Mesenteric fat pad (tissue), 1 donor: ENCODE measurements around the gene SERGEF. TPM values are rescaled to one million over a fixed set of nuclear protein-coding genes. Genes with fewer than 3 reads are reported as not detected.

ENCODE experiments used
- DNase-seq: peaks from one replicate; pipeline ENCODE4 v3.0.0-alpha.2; 2020; ENCODE audit warnings: low spot score
- total RNA-seq: library from RNA; stranded (reverse); fragmentation: NEBNext Ultra II Directional; extraction: Animal tissue kit (Norgen Biotek cat#: 25700); gene quantifications from one replicate; pipeline ENCODE4 v1.2.1, GENCODE V29; 2021
- donor health status: DM: yes; HTN: yes; CAD: no.

Gene SERGEF
- total RNA-seq, 1 donor from 2014 or later, result 23.6 TPM

DNA sequence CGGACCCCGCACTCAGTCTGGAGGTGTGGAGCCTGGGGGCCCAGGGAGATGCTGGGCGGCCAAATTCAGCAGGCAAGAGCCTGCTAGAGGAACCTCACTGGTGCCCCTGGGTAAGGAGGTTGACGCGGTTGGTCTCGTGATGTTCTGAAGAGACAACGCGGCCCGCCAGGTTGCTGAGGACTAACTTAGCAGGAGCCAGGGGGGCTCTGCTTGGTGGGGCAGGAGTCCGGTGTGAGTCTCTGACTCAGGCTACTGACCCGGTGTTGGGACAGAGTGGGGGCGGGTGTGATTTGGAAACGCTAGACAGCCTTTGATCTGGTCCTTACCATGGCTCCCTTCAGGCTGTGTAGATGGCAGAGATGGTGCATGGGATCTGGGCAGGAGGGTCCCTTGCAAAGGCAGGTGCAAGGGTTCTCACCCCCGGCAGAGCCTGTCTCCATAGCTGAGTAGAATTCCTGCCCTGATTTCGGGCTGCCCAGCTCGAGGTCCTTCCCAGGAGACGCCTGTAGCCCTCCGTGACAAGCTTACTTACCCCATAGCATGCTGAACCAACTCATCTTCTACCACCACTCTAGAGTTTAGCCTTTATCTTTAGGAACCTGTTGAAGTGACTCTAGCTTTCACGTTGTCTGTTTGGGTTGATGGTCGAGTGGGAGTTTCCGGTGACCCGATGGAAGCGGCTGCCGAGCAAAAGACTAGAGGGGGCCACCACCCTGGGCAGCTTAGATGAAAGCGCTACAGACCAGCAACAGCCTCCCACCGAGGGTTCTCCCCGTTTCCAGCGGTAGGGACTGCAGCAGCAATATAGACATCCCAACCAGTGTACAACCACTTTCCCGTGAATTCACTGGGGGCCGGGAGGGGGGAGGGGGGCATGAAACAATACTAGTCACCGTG, 239.9 kb downstream of the SERGEF start:
- DNase-seq, result no peak

DNA sequence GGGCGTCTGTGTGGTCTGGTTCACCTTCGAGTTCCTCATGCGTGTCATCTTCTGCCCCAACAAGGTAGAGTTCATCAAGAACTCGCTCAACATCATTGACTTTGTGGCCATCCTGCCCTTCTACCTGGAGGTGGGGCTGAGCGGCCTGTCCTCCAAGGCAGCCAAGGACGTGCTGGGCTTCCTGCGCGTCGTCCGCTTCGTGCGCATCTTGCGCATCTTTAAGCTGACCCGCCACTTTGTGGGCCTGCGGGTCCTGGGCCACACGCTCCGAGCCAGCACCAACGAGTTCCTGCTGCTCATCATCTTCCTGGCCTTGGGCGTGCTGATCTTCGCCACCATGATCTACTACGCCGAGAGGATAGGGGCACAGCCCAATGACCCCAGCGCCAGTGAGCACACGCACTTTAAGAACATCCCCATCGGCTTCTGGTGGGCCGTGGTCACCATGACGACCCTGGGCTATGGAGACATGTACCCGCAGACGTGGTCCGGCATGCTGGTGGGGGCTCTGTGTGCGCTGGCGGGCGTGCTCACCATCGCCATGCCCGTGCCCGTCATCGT, 240.9 kb downstream of the SERGEF start:
- DNase-seq, result no peak

DNA sequence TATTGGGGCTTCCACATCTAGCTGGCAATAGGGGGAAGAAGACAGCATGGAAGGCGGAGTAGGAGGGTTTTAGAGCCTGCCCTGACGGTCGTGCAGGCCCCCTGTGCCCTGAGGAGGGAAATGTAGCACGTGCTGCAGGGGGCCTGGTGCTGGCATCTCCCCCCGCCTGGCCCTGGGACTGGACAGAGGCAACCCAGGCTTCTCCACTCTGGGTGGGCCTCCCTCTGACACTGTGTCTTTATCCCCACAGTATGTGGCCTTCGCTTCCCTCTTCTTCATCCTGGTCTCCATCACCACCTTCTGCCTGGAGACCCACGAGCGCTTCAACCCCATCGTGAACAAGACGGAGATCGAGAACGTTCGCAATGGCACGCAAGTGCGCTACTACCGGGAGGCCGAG, 241.4 kb downstream of the SERGEF start:
- no peak for DNase-seq

DNA sequence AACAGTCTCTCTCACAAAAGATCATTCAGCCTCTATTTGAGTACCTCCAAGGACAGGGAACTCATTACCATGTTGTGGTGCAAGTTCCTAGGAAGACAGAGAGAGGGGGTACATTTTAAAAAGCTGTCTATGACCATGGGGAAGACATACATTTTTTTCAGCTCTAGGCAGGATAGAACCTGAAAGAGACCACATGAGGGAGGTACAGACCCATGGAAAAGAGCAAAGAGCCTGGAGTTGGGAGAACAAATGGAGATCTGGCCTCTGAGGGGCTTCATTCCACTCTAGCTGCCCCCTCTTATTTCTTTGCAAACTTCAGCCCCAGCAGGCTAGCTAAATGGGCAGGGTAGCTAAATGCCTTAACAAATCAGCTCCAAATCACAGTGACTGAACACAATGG, 241.9 kb downstream of the SERGEF start:
- DNase-seq, result no peak

DNA sequence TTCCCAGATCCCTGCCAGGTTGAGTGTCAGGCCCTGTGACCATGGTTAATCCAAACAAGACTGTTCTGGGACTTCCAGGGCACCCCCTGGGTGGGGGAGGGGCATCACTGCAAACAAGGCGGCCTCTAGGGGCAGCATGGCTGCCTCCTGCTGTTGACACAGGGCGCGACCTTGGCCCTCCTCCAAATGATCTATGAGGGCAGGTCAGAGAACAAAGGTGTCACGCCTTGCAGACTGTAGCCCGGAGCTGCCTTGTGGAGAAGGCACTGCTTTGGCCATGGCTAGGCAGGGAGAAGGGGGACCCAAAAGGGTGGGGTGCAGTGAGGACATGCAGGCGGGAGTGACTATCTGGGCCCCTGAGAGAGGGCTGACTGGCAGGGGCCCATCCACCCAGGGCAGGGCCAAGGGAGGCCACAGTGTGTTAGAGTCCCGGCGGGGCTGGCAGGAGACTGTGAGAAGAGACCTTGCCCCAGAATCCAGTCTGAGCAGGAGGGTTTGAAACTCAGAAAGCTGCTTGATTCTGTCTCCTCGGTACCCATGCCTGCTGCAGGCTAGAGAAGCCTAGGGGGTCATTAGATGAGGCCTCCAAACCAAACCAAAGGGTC, 242.7 kb downstream of the SERGEF start:
- no peak for DNase-seq

DNA sequence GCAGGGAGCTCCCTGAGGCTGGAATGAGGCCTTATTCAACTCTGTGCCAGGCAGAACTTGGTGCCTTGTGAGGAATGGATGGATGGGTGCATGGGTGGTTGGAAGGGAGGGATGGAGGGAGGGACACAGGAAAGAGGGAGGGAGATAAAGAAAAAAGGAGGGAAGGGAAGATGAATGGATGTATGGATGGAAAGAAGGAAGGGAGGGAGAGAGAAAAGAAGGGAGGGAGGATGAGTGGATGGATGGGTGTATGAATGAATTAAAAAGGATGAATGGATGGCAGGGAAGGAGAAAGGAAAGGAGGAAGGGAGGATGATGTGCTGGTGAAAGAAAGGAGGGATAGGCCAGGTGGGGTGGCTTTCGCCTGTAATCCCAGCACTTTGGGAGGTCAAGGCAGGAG, 243.6 kb downstream of the SERGEF start:
- no peak for DNase-seq

DNA sequence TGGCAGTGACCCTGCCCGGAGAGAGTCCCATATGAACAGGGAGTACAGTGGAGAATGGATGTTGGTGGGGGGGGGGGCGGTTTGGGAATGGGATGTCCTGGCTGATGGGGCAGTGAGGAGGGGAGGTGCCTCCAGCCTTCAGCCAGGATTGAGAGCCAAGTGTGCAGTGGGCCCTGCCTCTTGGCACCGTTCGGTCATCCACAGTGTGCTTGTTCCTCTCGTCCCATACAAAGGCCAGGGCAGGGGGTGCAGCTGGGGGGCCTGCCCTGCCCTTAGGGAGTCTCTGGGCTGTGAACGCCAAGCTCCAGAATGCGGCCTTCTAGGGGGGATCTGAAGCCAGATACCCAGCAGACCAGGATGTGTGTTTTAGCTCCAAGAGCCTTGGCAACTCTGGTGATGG, 244.3 kb downstream of the SERGEF start:
- no peak for DNase-seq

DNA sequence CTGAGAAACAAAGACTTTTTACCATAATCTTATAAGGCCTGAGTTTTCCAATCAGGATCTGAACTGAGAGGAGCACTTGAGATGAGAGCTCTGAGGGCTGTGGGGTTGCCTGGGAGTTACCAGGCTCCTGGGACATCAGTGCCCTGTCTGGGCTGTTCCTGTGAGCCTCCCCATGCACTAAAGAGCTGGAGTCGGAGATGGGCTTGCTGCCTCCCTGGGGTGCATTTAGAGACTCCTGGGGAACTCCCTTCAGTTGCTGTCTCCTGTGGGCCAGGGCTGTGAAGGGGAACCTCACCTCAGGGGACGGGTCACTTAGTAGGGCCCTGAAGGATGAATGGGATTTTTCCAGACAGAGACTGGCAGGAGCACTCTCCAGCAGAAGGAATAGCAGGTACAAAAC, 244.9 kb downstream of the SERGEF start:
- DNase-seq, result no peak

DNA sequence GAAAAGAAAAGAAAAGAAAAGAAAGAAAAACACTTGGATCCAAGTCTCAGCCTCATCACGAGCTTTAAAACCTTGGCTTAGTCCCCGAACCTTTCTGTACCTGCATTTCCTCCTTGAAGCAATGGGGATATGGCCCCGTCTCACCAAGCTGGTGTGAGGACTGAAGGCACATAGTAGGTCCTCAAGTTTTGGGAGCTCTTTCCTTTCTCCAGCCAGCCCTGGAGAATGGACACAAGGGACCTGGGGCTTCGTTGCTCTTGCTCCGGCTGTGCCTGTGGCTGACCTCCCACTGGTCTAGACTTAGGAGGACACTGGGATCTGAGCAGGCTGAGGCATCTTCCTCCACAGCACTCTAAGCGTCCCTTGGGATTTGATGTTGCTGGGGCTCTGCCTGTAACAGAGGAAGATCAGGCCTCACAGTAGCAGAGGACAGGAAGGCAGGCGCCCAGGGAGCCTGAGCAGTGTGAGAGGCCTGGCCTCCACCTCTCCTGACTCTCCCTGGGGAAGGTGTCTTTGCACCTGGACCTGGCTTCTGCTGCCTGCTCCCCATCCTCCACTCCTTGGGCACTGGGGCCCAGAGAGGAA, 245.5 kb downstream of the SERGEF start:
- DNase-seq, result no peak

DNA sequence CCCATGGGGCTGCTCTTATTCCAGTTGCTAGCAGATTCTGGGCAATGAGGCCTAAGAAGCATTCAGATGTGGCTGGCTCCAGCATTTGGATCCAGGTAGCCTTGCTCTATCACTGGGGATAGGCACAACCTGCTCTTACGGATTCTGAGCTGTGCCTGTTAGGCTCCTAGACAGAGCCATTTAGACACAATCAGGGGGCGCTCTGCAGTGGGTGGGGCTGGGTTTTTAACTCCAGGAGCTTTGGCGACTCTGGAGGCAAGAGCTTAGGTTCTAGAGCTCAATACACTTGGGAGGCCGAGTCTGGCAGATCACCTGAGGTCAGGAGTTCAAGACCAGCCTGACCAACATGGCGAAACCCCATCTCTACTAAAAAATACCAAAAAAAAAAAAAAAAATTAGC, 246.3 kb downstream of the SERGEF start:
- DNase-seq, result no peak

DNA sequence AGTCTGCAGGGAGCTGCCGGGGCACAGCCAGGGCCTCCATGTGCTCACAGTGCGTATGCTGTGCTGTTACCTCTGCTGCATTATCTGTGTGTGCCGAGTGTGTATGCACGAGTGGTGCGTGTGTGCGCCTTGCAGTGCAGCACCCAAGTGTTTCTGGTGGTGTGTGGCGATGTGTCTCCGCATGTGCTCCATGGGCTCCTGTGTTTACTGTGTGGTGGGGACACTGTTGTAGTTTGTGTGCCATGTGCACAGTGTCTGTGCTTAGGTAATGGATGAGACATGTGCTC, 246.8 kb downstream of the SERGEF start:
- no peak for DNase-seq

DNA sequence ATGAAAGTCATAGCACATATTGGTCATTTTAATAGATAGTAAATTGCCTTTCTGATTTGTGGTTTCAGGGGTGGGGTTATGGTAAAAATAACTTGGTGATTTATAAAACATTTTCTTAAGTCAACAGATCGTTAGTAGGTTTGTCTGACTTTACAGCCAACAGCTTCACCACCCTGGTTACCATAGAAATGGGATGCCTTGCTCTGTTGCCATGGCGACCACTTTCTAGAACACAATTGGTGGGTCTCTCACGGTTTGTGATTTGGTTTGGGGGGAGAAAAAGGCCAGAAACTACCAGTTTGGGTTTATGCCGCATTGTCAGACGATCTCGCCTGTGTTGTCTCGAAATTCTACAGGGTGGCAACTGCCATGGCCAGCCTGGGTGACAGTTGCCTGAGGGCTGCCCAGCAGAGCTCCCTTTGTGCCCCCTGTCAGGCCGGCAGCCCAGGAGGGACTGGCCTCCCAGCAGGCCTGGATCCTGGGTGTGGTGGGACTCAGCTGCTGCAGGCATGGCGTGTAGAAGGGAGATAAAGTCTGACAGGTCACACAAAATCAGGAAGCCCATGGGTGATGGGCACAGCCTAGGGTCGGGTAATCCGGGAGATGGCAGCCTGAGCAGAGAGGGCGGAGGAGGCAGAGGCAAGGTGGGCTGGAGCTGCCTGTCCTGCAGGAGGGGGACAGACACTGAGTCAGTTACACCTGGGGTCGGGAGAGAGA, 247.3 kb downstream of the SERGEF start:
- no peak for DNase-seq

DNA sequence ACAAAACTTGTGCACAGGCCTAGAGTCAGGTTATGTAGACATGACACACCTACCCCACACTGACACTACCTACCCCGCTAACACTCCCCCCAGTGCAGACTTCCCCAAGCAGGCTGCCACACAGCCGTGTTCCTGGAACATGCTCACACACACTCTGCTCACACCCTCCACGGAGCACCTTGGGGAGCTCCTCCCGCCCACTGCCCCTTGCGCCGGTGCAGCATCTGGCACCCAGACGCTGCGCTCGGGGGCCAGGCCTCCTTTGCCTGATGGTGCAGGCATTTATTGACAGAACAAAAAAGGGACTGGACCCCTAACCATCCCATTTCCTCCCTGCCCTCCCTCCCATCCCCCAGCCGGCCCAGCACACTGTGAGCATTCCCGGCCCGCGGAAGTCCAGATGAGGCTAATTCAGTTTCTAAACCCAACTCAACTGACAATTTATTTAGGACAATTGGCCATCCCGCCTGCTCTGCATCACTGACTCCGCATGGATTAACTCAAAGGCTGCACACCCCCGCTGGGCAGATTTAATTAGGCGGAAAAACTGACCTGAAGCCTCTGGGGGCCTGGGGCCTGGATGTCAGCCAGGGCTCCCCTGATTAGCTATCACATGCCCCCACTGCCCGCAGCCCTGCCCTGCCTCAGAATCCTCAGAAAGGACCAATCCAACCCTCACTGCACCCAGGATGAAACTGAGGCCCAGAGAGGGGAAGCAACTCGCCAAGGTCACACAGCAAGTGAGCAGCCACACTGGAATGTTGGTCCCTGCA, 248.2 kb downstream of the SERGEF start:
- no peak for DNase-seq

DNA sequence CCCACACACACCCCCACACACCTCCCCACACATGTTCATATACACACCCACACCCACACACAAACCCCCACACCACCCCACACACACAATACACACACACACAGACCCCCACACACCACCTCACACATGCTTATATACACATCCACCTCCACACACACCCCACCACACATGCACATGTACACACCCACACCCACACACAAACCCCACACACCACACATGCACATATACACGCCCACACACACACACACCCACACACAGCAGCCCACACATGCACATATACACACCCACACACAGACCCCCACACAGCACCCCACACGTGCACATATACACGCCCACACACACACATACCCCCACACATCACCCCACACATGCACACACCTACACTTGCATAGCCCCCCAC, 249.1 kb downstream of the SERGEF start:
- DNase-seq, result no peak

DNA sequence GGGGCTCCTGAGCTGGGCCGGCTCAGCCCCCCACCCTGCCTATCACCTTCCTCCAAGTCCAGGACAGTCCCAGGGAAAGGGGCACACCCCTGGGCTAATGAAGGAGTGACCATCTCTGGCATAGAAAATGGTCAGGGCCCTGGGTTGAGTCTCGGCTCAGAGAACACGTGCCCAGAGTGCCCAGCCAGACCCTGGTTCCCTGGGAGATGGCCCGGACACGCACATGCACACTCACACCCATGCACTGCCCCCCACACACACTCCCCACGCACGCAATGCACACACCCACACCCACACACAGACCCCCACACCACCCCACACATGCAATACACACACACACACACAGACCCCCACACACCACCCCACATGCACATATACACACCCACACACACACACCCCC, 249.6 kb downstream of the SERGEF start:
- DNase-seq, result no peak

DNA sequence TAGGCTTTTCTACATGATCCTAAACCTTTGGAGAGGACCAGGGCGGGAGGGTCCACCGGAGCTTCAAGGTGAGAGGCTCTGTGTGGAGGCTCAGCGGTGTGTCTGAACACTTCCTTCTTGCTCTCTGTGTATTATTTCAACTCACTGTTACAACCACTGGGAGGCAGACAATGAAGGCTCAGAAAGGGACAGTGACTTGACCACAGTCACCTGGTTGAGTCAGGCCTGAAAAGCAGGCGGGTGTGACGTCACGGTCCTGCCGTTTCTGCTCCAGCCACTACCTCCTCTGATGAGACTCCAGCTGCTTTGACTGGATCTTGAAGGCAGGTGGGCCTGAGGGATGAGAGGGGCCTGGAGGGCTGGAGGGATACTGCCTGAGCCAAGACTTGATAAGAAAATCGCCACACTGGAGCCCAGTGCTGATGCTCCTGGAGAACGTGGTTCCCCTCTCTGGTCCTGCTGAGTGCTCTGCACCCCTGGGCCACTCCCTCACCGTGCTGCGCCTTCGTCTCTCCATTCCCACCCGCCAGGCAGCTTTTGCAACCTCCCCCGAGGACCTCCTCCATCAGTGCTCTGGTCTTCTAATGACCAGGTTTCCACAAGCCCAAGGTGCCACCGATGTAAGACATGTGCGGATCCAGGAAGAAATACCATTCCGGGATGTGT, 250.4 kb downstream of the SERGEF start:
- DNase-seq, result no peak

DNA sequence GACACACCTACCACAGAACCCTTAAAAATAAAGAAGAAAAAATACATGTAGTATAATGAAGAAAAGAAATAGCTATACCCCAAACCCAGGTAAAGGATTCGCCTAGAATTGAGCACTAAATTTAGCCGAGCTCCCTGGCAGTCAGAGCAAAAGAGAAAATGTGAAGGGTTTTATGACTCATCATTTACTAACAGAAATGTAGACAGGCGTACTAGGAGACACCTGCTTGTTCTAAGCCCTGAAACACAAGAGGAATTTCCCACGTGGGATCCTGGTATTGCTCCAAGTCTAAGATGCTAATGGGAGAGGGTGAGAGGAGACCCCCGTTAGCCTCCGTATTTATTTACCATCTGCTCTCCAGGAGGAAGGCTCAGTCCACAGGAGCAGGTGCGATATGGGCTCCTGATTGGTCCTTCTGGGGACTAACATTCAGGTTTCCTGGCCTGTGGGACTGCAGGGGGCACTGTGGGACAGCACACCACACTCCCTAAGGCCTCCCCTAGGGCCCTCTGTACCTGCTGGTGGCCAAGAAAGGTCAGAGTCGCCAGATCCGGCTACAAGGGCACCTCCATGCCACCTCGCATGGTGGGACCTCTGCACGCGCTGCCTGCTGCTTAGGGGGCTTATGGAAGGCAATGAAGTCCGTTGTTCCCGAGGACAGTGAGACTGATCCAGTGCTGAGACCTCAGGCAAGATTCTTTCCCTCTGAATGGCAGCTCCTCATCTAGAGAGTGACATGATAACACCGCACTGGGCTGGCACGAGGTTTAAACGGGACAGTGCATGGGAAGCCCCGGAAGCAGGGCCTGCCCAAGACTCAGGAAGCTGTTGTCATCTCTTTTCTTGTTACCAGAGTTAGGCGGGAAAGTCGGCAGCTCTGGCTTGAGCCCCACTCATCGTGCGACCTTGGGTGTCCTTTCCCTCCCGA, 252.5 kb downstream of the SERGEF start:
- no peak for DNase-seq

DNA sequence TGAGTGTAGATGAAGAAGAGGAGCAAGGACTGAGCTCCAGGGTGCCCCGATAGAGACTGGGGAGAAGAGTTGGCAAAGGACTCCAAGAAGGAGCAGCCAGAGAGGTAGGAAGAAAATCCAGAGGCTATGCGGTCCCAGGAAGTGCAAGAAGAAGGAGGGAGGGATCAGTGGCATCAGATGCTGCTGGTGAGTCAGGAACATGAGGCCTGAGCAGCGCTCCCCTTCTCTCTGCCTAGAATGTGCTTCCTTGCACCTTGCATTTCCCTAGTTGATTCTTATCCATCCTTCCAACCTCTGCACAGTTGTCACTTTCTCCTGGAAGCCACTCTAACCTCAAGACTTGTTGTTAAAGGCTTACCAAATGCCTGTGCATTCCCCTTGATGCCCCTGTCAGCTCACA, 257.0 kb downstream of the SERGEF start:
- no peak for DNase-seq

DNA sequence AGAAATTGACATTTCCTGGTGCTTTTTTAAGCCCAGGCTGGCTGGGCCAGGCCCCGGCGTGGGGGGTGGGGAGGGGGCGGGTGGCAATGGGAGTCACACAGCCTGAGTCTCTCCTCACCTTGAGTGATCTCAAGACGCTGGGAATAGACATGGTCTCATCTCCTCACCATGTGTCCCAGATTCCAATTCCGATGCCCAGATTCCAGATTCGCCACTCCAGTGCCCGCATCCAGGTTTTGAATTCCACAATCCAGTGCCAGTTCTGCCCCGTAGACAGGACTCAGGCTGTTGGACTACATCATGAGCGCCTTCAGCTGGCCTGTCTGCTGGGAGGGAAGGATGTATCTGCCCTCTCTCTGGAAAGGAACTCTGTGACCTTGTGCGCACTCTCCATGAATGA, 259.2 kb downstream of the SERGEF start:
- DNase-seq, result no peak
